ENCODE measurements around the gene NUMB.

Gene NUMB

GRCh38 chr14:73402579-73402978 is 55.8 kb downstream of the NUMB start:
- H3K27ac ChIP-seq (ENCODE audit: low read length) = no peak overlapping the region
- no peak overlapping the region for H3K9ac ChIP-seq (ENCODE audit: low read depth, low read length)
- no peak overlapping the region for H2AFZ ChIP-seq (ENCODE audit: low read depth, low read length)
- H3K36me3 ChIP-seq (ENCODE audit: insufficient read depth, low read length) = peaks cover 7% of the 10 kb centered on the region
- no peak for TF ChIP-seq EZH2 (IDR thresholded peaks at IDR 0.05; ENCODE audit: borderline replicate concordance, low read depth, low read length, severe bottlenecking)
- peaks cover 14% of the 10 kb centered on the region for H3K79me2 ChIP-seq (ENCODE audit: insufficient read depth, low read length)
- no peaks in the 10 kb centered on the region for H3K27me3 ChIP-seq (ENCODE audit: insufficient read depth, low read length, poor library complexity)
- H4K20me1 ChIP-seq (ENCODE audit: insufficient read depth, low read length) = no peaks in the 10 kb centered on the region
- H3K4me2 ChIP-seq (ENCODE audit: insufficient read depth, low read length) = no peak overlapping the region
- H3K4me3 ChIP-seq (ENCODE audit: low read depth in 1 of 2, low read length in 2 of 2) = no peak overlapping the region
- no peak for DNase-seq
- ATAC-seq (ENCODE audit: insufficient read depth, low read depth) = no peak
- H3K9me3 ChIP-seq (ENCODE audit: insufficient read depth, low read length, severe bottlenecking) = no peaks in the 10 kb centered on the region
- H3K4me1 ChIP-seq (ENCODE audit: insufficient read depth, low read length) = no peaks in the 10 kb centered on the region

GRCh38 chr14:73397810-73398209 is 60.5 kb downstream of the NUMB start:
- H3K4me3 ChIP-seq (ENCODE audit: low read depth in 1 of 2, low read length in 2 of 2) = no peak overlapping the region
- H3K79me2 ChIP-seq (ENCODE audit: insufficient read depth, low read length) = peaks cover 12% of the 10 kb centered on the region
- H3K36me3 ChIP-seq (ENCODE audit: insufficient read depth, low read length) = no peaks in the 10 kb centered on the region
- no peak overlapping the region for H3K9ac ChIP-seq (ENCODE audit: low read depth, low read length)
- H3K27ac ChIP-seq (ENCODE audit: low read length) = no peak overlapping the region
- no peak overlapping the region for H2AFZ ChIP-seq (ENCODE audit: low read depth, low read length)
- DNase-seq (no peak), ATAC-seq (ENCODE audit: insufficient read depth, low read depth) (no peak)
- H3K4me2 ChIP-seq (ENCODE audit: insufficient read depth, low read length) = no peak overlapping the region
- H3K27me3 ChIP-seq (ENCODE audit: insufficient read depth, low read length, poor library complexity) = no peaks in the 10 kb centered on the region
- TF ChIP-seq CTCF (IDR thresholded peaks at IDR 0.05; ENCODE audit: borderline replicate concordance, extremely low read depth, low read length, poor library complexity, severe bottlenecking) = no peak
- no peak for TF ChIP-seq EZH2 (IDR thresholded peaks at IDR 0.05; ENCODE audit: borderline replicate concordance, low read depth, low read length, severe bottlenecking)
- H4K20me1 ChIP-seq (ENCODE audit: insufficient read depth, low read length) = no peaks in the 10 kb centered on the region
- H3K9me3 ChIP-seq (ENCODE audit: insufficient read depth, low read length, severe bottlenecking) = no peaks in the 10 kb centered on the region
- H3K4me1 ChIP-seq (ENCODE audit: insufficient read depth, low read length) = no peaks in the 10 kb centered on the region

DNA sequence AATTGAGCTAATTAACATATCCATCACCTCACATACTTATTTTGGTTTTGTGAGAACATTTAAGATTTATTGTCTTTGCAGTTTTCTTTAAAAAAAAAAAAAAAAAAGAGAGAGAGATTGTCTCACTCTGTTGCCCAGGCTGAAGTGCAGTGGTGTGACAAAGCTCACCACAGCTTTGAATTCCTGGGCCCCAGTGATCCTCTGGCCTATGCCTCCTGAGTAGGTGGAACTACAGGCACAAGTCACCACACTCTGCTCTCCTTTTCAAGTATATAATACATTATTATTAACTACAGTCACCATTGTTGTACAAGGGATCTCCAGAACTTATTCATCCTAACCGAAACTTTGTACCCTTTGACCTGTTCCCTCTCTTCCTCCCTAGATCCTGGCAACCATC is 64.0 kb downstream of the NUMB start:
- H4K20me1 ChIP-seq (ENCODE audit: insufficient read depth, low read length) = no peaks in the 10 kb centered on the region
- H3K27ac ChIP-seq (ENCODE audit: low read length) = no peak overlapping the region
- no peak overlapping the region for H3K4me3 ChIP-seq (ENCODE audit: low read depth in 1 of 2, low read length in 2 of 2)
- no peak overlapping the region for H3K9ac ChIP-seq (ENCODE audit: low read depth, low read length)
- H3K4me2 ChIP-seq (ENCODE audit: insufficient read depth, low read length) = no peak overlapping the region
- no peaks in the 10 kb centered on the region for H3K4me1 ChIP-seq (ENCODE audit: insufficient read depth, low read length)
- no peaks in the 10 kb centered on the region for H3K9me3 ChIP-seq (ENCODE audit: insufficient read depth, low read length, severe bottlenecking)
- TF ChIP-seq EZH2 (IDR thresholded peaks at IDR 0.05; ENCODE audit: borderline replicate concordance, low read depth, low read length, severe bottlenecking) (no peak), CTCF (IDR thresholded peaks at IDR 0.05; ENCODE audit: borderline replicate concordance, extremely low read depth, low read length, poor library complexity, severe bottlenecking) (no peak)
- no peaks in the 10 kb centered on the region for H3K27me3 ChIP-seq (ENCODE audit: insufficient read depth, low read length, poor library complexity)
- no peak for ATAC-seq (ENCODE audit: insufficient read depth, low read depth)
- no peak for DNase-seq
- peaks cover 4% of the 10 kb centered on the region; the same call in 1 of the 2 replicates for H3K79me2 ChIP-seq (ENCODE audit: insufficient read depth, low read length)
- no peak overlapping the region for H2AFZ ChIP-seq (ENCODE audit: low read depth, low read length)
- H3K36me3 ChIP-seq (ENCODE audit: insufficient read depth, low read length) = no peaks in the 10 kb centered on the region

- no peak for ATAC-seq (ENCODE audit: insufficient read depth, low read depth)
- H3K79me2 ChIP-seq (ENCODE audit: insufficient read depth, low read length) = 0 out of 2 replicates have a peak, but pooled peaks cover 4% of the 10 kb centered on the region
Measured at GRCh38 chr14:73393375-73393774, 65.0 kb downstream of the NUMB start.

More at GRCh38 chr14:73393375-73393774, 65.0 kb downstream of the NUMB start:
- Histone ChIP-seq H3K4me2 (ENCODE audit: insufficient read depth, low read length) (no peak overlapping the region), H2AFZ (ENCODE audit: low read depth, low read length) (no peak overlapping the region), H3K9me3 (ENCODE audit: insufficient read depth, low read length, severe bottlenecking) (no peaks in the 10 kb centered on the region), H3K9ac (ENCODE audit: low read depth, low read length) (no peak overlapping the region), H4K20me1 (ENCODE audit: insufficient read depth, low read length) (no peaks in the 10 kb centered on the region), H3K4me3 (ENCODE audit: low read depth in 1 of 2, low read length in 2 of 2) (no peak overlapping the region), H3K4me1 (ENCODE audit: insufficient read depth, low read length) (no peaks in the 10 kb centered on the region), H3K27ac (ENCODE audit: low read length) (no peak overlapping the region), H3K36me3 (ENCODE audit: insufficient read depth, low read length) (no peaks in the 10 kb centered on the region), H3K27me3 (ENCODE audit: insufficient read depth, low read length, poor library complexity) (no peaks in the 10 kb centered on the region)
- no peak for TF ChIP-seq CTCF (IDR thresholded peaks at IDR 0.05; ENCODE audit: borderline replicate concordance, extremely low read depth, low read length, poor library complexity, severe bottlenecking)
- no peak for DNase-seq
